OCI-LY3 (cell line): ENCODE results near the gene UGT2B7.

Source experiments
- CTCF ChIP-seq: fragments of 200-600, 300-600 bp; sonication (generic); IDR thresholded peaks from 2 replicates; pipeline ENCODE4 v1.5.1; 2014; ENCODE audit warnings: antibody characterized with exemption, low read length, low read depth
- EZH2phosphoT487 ChIP-seq: fragments of 200-600 bp; shearing (Covaris generic); IDR thresholded peaks from 2 replicates; pipeline ENCODE4 v1.6.1; 2018; ENCODE audit warnings: antibody characterized with exemption, mixed run types, low read depth

DNA sequence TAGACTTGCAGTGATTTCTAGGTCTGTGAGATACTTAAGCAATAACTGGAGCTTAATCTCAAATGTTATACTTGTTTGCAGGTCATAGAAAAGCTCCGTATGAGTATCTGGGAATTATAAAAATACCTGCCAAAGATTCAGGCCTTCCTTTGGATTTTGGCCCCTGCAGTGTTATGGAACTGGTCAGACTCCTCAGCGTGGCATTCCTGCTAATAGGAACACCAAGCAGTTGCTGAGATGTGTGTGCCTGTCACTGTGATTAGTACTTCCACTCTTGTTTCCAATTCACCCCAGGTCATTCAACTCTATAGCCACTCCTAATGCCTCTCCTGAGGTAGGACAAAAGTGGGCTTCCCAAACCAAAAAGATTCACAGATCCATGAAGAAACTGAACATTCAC is 7.8 kb upstream of the UGT2B7 start:
- no peak for TF ChIP-seq CTCF
- TF ChIP-seq EZH2phosphoT487: no peak
